Neuronal stem cell (in vitro differentiated cells): ENCODE results near the gene GTPBP4.

ENCODE experiments used
- DNase-seq: peaks from one replicate; pipeline ENCODE4 v3.0.0-alpha.2; 2013; ENCODE audit warnings: low spot score
- H2AFZ ChIP-seq: one replicate; pipeline ENCODE4 v1.6.1; 2013; ENCODE audit warnings: mild to moderate bottlenecking, low read length, inconsistent platforms
- H2AK5ac ChIP-seq: 2 replicates; pipeline ENCODE4 v1.6.1; 2013; ENCODE audit warnings: low read depth, mild to moderate bottlenecking, inconsistent platforms, low read length, moderate library complexity, mixed read lengths
- H2BK120ac ChIP-seq: 2 replicates; pipeline ENCODE4 v1.6.1; 2013; ENCODE audit warnings: low read depth, mild to moderate bottlenecking, inconsistent platforms, low read length, moderate library complexity, mixed read lengths
- H2BK12ac ChIP-seq: one replicate; pipeline ENCODE4 v1.6.1; 2013; ENCODE audit warnings: low read length, inconsistent platforms
- H2BK15ac ChIP-seq: 2 replicates; pipeline ENCODE4 v1.6.1; 2013; ENCODE audit warnings: mild to moderate bottlenecking, low read length, inconsistent platforms, mixed read lengths
- H2BK5ac ChIP-seq: one replicate; pipeline ENCODE4 v1.6.1; 2013; ENCODE audit warnings: inconsistent platforms, mild to moderate bottlenecking, low read length, moderate library complexity
- H3K14ac ChIP-seq: one replicate; pipeline ENCODE4 v1.6.1; 2013; ENCODE audit warnings: low read length, inconsistent platforms
- H3K18ac ChIP-seq: 2 replicates; pipeline ENCODE4 v1.6.1; 2013; ENCODE audit warnings: low read length, inconsistent platforms
- H3K23ac ChIP-seq: 2 replicates; pipeline ENCODE4 v1.6.1; 2013; ENCODE audit warnings: low read depth, mild to moderate bottlenecking, mixed read lengths, low read length, inconsistent platforms; ENCODE audit not compliant: poor library complexity
- H3K27ac ChIP-seq: replicated peaks from 3 replicates; pipeline ENCODE4 v1.5.1; 2013; ENCODE audit warnings: low read length, inconsistent platforms
- H3K27me3 ChIP-seq, 3 experiments: 2 replicates each; pipeline ENCODE4 v1.6.1; 2013; ENCODE audit warnings: low read length in 3 of 3, mild to moderate bottlenecking in 2 of 3, inconsistent platforms in 1 of 3, low read depth in 1 of 3, mixed read lengths in 1 of 3, moderate library complexity in 1 of 3; ENCODE audit not compliant: control insufficient read depth in 3 of 3, insufficient read depth in 3 of 3
- H3K36me3 ChIP-seq, 2 donors: replicated peaks in 1 of 2; 2 replicates each; pipeline ENCODE4 v1.6.1; 2013; ENCODE audit warnings: low read length in 2 of 2; ENCODE audit not compliant: control insufficient read depth in 2 of 2, insufficient read depth in 2 of 2
- H3K4ac ChIP-seq: 2 replicates; pipeline ENCODE4 v1.6.1; 2013; ENCODE audit warnings: inconsistent platforms, mild to moderate bottlenecking, low read length, moderate library complexity
- H3K4me1 ChIP-seq, 2 donors: 1 replicate in 1 of 2; 2 replicates in 1 of 2; pipeline ENCODE4 v1.6.1; 2013; ENCODE audit warnings: low read length in 2 of 2, low read depth in 1 of 2; ENCODE audit not compliant: control insufficient read depth in 2 of 2, insufficient read depth in 1 of 2
- H3K4me2 ChIP-seq: one replicate; pipeline ENCODE4 v1.6.1; 2013; ENCODE audit warnings: mild to moderate bottlenecking, low read length, inconsistent platforms; ENCODE audit not compliant: insufficient read depth, poor library complexity, severe bottlenecking
- H3K4me3 ChIP-seq, 2 donors: 2 replicates each; pipeline ENCODE4 v1.5.1; 2013; ENCODE audit warnings: low read length in 2 of 2, mild to moderate bottlenecking in 2 of 2, inconsistent platforms in 1 of 2, moderate library complexity in 1 of 2
- H3K79me1 ChIP-seq: one replicate; pipeline ENCODE4 v1.6.1; 2013; ENCODE audit warnings: low read depth, mild to moderate bottlenecking, inconsistent platforms, low read length, moderate library complexity
- H3K9ac ChIP-seq: one replicate; pipeline ENCODE4 v1.6.1; 2013; ENCODE audit warnings: mild to moderate bottlenecking, low read depth, low read length, inconsistent platforms; ENCODE audit not compliant: poor library complexity
- H3K9me3 ChIP-seq, 2 donors: replicated peaks in 1 of 2; 2 replicates each; pipeline versions ENCODE3 to v1.6.1; 2013; ENCODE audit warnings: low read length in 2 of 2, mild to moderate bottlenecking in 2 of 2, inconsistent platforms in 1 of 2, low read depth in 1 of 2, mixed read lengths in 1 of 2, moderate library complexity in 1 of 2; ENCODE audit not compliant: control insufficient read depth in 2 of 2, insufficient read depth in 1 of 2
- H4K8ac ChIP-seq: one replicate; pipeline ENCODE4 v1.6.1; 2013; ENCODE audit warnings: low read depth, mild to moderate bottlenecking, inconsistent platforms, low read length, moderate library complexity
- H4K91ac ChIP-seq: one replicate; pipeline ENCODE4 v1.6.1; 2013; ENCODE audit warnings: low read length, low read depth, mild to moderate bottlenecking, inconsistent platforms; ENCODE audit not compliant: poor library complexity
- WGBS, 2 donors: extraction: QIAGEN DNeasy Blood & Tissue Kit; methylation state at CpG; one replicate each; pipeline ENCODE4 v1.1.7; 2013; ENCODE audit warnings: missing lambda C conversion rate in 2 of 2, mixed read lengths in 1 of 2; ENCODE audit not compliant: insufficient read length in 2 of 2, insufficient replicate concordance in 1 of 2; ENCODE audit errors: extremely low coverage in 2 of 2; 5-methylcytosine and 5-hydroxymethylcytosine counted together

Gene GTPBP4

DNA sequence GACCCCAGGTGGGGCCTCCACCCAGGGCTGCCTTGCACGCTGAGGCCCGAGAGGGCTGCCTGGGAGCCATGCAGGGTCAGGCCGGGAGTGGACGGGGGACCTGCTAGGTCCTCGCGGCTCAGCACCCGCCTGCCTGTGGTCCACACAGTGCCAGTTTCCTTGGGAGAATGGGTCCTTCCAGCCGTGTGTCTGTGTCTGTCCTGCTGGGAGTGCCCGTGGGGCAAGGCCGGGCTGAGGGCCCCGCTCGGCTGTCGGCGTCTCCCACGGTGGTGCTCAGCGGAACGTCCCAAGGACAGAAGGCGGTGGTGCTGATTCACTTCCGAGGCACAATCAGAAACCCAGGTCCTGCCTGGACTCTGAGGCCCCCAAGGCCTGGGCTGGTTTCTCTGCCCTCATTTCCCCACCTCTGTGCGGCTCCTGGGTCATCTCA lies 23.2 kb upstream of the GTPBP4 start:
- no peak overlapping the region for H3K9ac ChIP-seq
- H3K36me3 ChIP-seq: no peaks in the 10 kb centered on the region
- no peak overlapping the region for H3K4ac ChIP-seq
- WGBS, 2 donors: no CpG with 5 or more reads among the region's 20 CpGs
- H3K14ac ChIP-seq: no peak overlapping the region
- H3K27ac ChIP-seq: no peak overlapping the region
- H3K9me3 ChIP-seq: peaks cover 1 to 13% of the 10 kb centered on the region in 2 donors
- no peak for DNase-seq
- peaks cover 0 to 4% of the 10 kb centered on the region in 2 donors for H3K4me1 ChIP-seq
- no peak overlapping the region for H2BK12ac ChIP-seq
- H2BK15ac ChIP-seq: no peak overlapping the region
- no peak overlapping the region for H4K8ac ChIP-seq
- H2BK120ac ChIP-seq: no peak overlapping the region
- peak overlapping the region; percentile 82 for H2AK5ac ChIP-seq
- H3K23ac ChIP-seq: no peak overlapping the region
- H3K79me1 ChIP-seq: no peaks in the 10 kb centered on the region
- H2BK5ac ChIP-seq: no peak overlapping the region
- no peaks in the 10 kb centered on the region for H3K27me3 ChIP-seq
- no peak overlapping the region for H3K4me2 ChIP-seq
- H3K4me3 ChIP-seq: no peak overlapping the region
- H2AFZ ChIP-seq: no peak overlapping the region
- no peak overlapping the region for H3K18ac ChIP-seq
- H4K91ac ChIP-seq: no peak overlapping the region

- H4K8ac ChIP-seq: no peak overlapping the region
- no peak overlapping the region for H3K4me2 ChIP-seq
- H3K36me3 ChIP-seq: no peaks in the 10 kb centered on the region
- no peaks in the 10 kb centered on the region for H3K79me1 ChIP-seq
- no peak for DNase-seq
- no peak overlapping the region for H3K4me3 ChIP-seq
- H2BK120ac ChIP-seq: no peak overlapping the region
- no CpG with 5 or more reads among the region's 20 CpGs for WGBS, 2 donors
- no peak overlapping the region for H2BK5ac ChIP-seq
- no peak overlapping the region for H4K91ac ChIP-seq
- no peak overlapping the region for H3K14ac ChIP-seq
- no peak overlapping the region for H3K23ac ChIP-seq
- no peak overlapping the region for H2BK12ac ChIP-seq
- peaks cover 2 to 4% of the 10 kb centered on the region in 2 donors for H3K4me1 ChIP-seq
- peaks cover 1 to 12% of the 10 kb centered on the region in 2 donors for H3K9me3 ChIP-seq
- H3K27me3 ChIP-seq: no peaks in the 10 kb centered on the region
- no peak overlapping the region for H3K27ac ChIP-seq
- H2BK15ac ChIP-seq: no peak overlapping the region
- H2AK5ac ChIP-seq: no peak overlapping the region
- no peak overlapping the region for H3K18ac ChIP-seq
- H2AFZ ChIP-seq: no peak overlapping the region
- H3K9ac ChIP-seq: no peak overlapping the region
- no peak overlapping the region for H3K4ac ChIP-seq
Measured at GRCh38 chr10:966466-967235, 21.6 kb upstream of the GTPBP4 start.

- no peak for DNase-seq
- Histone ChIP-seq H3K36me3 (no peaks in the 10 kb centered on the region), H3K27ac (no peak overlapping the region), H3K18ac (no peak overlapping the region), H3K9me3 (peaks cover under 1 to 8% of the 10 kb centered on the region in 2 donors), H4K91ac (no peak overlapping the region), H2BK120ac (no peak overlapping the region), H2BK5ac (no peak overlapping the region), H3K23ac (no peak overlapping the region), H2BK15ac (no peak overlapping the region), H3K9ac (no peak overlapping the region), H3K27me3 (no peaks in the 10 kb centered on the region), H2BK12ac (no peak overlapping the region), H3K4me1 (peaks cover 2 to 6% of the 10 kb centered on the region in 2 donors), H4K8ac (no peak overlapping the region), H3K4me2 (no peak overlapping the region), H3K4ac (no peak overlapping the region), H3K14ac (no peak overlapping the region), H3K79me1 (no peaks in the 10 kb centered on the region), H2AFZ (no peak overlapping the region), H3K4me3 (no peak overlapping the region), H2AK5ac (no peak overlapping the region)
- no CpG with 5 or more reads among the region's 17 CpGs for WGBS, 2 donors
Measured at GRCh38 chr10:968546-969199, 19.6 kb upstream of the GTPBP4 start.

GRCh38 chr10:969473-970150 lies 18.6 kb upstream of the GTPBP4 start:
- DNase-seq: no peak

More at GRCh38 chr10:969473-970150, 18.6 kb upstream of the GTPBP4 start:
- H3K14ac ChIP-seq: no peak overlapping the region
- H3K23ac ChIP-seq: no peak overlapping the region
- H3K36me3 ChIP-seq: no peaks in the 10 kb centered on the region
- no peak overlapping the region for H4K91ac ChIP-seq
- no peak overlapping the region for H2AFZ ChIP-seq
- no peak overlapping the region for H3K9ac ChIP-seq
- peaks cover 2 to 6% of the 10 kb centered on the region in 2 donors for H3K4me1 ChIP-seq
- peaks cover 0 to 8% of the 10 kb centered on the region in 2 donors for H3K9me3 ChIP-seq
- peak overlapping the region; percentile 2 for H3K4ac ChIP-seq
- no peak overlapping the region for H2BK120ac ChIP-seq
- H3K4me2 ChIP-seq: no peak overlapping the region
- no peak overlapping the region for H3K18ac ChIP-seq
- H3K4me3 ChIP-seq: no peak overlapping the region
- WGBS, 2 donors: no CpG with 5 or more reads among the region's 15 CpGs
- H2AK5ac ChIP-seq: no peak overlapping the region
- no peak overlapping the region for H4K8ac ChIP-seq
- H2BK12ac ChIP-seq: no peak overlapping the region
- H3K79me1 ChIP-seq: no peaks in the 10 kb centered on the region
- H3K27me3 ChIP-seq: no peaks in the 10 kb centered on the region
- no peak overlapping the region for H2BK5ac ChIP-seq
- H3K27ac ChIP-seq: no peak overlapping the region
- H2BK15ac ChIP-seq: no peak overlapping the region
